Endothelial cell of hepatic sinusoid (primary cell): Measurements from ENCODE around the gene ING2.

Experiments used
- in situ Hi-C: cut with HindIII; loops from 2 replicates; pipeline ENCODE4 v1.10.0; 2017; ENCODE audit warnings: low sequenced_read_pairs

The ING2 gene

GRCh38 chr4:183495184-183495583 is 9.7 kb upstream of the ING2 start:
- in situ Hi-C loops, result no loop called here

DNA sequence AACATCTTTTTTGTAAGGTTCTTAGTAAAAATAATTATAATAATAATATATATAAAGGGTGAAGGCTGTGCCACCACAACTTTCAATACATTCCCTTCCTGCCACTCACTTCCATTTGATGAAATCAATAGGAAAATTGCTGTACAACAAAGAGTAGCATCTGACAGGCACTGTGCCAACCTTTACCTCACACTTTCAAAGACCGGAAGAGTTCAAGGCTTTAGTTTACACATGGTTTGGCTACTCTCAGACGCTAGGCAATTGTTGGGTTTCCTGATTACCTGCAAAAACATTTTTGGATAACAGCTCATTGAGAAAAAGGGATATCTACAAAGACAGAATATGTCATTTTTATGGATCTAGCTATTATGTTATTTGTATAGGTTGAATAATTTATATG is 5.5 kb upstream of the ING2 start:
- in situ Hi-C loops, result no loop called here

GRCh38 chr4:183499801-183500200 is 5.1 kb upstream of the ING2 start:
- in situ Hi-C loops, result no loop called here

DNA sequence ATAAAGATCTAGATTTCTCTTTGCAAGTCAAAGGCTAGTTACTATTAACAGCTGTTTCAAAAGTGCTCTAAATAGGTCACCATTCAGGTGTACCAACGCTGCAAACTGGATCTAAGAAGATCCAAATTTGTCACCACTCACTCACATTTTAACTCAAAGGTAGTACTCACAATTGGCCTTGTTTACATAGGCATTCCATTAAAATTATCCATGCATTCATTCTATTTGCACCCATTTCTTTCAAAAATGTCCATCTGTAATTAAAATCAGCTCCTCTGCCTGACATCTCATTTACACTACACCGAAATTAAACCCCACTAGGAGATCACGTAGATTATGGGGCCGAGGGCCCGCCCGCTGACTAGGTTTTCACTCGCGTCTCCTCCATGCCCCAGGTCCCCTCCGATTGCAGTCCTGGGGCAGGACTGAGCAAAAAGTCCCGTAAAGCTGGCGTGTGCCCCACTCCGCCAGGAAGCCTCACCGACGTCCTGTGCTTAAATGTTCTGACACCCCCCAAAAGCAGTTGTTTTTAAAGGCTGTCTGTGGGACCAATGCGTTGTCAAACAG is 1.3 kb upstream of the ING2 start:
- in situ Hi-C loops, result no loop called here

GRCh38 chr4:183504064-183504929 is 561 bp upstream of the ING2 start:
- in situ Hi-C loops, result no loop called here

- in situ Hi-C loops, result loop anchor here (5.0 kb wide), 1 partner anchor 37 kb away; no protein-coding TSS in a partner anchor
Observed at GRCh38 chr4:183505611-183506388, 942 bp downstream of the ING2 start.

DNA sequence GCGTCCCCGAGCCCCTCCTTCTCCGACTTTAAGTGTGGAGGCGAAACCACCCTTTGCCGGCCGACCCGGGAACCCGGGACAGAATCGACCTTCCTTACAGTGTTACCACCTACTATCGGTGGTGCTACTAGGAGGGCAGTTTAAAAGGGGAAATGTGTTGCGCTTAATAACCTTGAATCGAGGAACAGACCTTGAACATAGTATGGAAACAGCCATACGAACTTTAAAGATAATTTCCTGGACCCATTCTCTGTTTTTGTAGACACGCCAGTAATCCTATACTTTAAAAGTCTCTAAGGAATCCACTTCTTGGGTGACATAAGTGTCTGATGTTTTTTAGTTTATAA is 1.5 kb downstream of the ING2 start:
- in situ Hi-C loops, result loop anchor here (5.0 kb wide), 1 partner anchor 36 kb away; no protein-coding TSS in a partner anchor

- in situ Hi-C loops, result loop anchor here (5.0 kb wide), 1 partner anchor 34 kb away; no protein-coding TSS in a partner anchor
Observed at GRCh38 chr4:183507925-183508696, 3.3 kb downstream of the ING2 start.

- in situ Hi-C loops, result loop anchor here (5.0 kb wide), 1 partner anchor 33 kb away; no protein-coding TSS in a partner anchor
Observed at GRCh38 chr4:183508697-183509335, 4.0 kb downstream of the ING2 start.

GRCh38 chr4:183515411-183515810 is 10.6 kb downstream of the ING2 start:
- in situ Hi-C loops, result no loop called here

DNA sequence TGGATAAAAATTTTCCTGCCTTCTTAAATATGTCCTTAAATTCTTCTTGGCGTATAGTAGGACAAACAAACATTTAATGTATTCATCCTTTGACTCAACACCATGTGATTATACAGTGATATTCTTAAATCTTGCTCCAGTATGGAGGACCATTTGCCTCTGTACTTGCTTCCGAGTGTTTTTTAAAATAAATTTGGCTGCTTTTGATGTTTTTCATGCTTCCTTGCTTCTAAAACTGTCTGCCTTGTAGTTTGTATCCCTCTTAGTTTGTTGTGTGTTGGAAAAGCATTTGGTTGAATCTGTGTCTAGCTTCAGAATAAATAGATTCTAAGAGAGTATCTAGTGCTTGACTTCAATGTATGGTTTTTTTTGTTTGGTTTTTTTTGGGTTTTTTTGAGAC is 12.3 kb downstream of the ING2 start:
- in situ Hi-C loops, result no loop called here

- in situ Hi-C loops, result no loop called here
Observed at GRCh38 chr4:183517781-183518180, 12.9 kb downstream of the ING2 start.

- in situ Hi-C loops, result no loop called here
Observed at GRCh38 chr4:183522821-183523220, 18.0 kb downstream of the ING2 start.

GRCh38 chr4:183527326-183527725 is 22.5 kb downstream of the ING2 start:
- in situ Hi-C loops, result loop anchor here (5.0 kb wide), 1 partner anchor 60 kb away; no protein-coding TSS in a partner anchor

DNA sequence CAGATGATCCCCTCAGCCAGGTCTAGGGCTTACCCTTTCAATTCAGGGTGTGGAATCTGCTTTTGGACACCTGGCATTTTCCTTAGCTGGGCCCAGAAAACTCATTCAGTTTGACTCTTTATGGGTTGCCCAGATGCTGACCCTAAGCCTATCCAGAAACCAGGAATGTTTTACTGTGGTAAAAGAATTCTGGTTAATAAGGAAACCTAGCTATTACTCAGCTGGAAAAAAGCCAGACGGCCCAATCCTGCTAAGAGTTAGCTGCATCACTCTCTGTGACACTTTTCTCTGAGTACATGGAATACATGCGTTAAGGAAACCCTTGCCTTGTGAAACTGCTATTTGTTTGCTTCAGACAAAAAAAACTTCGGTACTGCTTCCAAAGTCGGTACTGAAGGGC is 28.0 kb downstream of the ING2 start:
- in situ Hi-C loops, result no loop called here

- in situ Hi-C loops, result no loop called here
Observed at GRCh38 chr4:183533698-183534097, 28.8 kb downstream of the ING2 start.

DNA sequence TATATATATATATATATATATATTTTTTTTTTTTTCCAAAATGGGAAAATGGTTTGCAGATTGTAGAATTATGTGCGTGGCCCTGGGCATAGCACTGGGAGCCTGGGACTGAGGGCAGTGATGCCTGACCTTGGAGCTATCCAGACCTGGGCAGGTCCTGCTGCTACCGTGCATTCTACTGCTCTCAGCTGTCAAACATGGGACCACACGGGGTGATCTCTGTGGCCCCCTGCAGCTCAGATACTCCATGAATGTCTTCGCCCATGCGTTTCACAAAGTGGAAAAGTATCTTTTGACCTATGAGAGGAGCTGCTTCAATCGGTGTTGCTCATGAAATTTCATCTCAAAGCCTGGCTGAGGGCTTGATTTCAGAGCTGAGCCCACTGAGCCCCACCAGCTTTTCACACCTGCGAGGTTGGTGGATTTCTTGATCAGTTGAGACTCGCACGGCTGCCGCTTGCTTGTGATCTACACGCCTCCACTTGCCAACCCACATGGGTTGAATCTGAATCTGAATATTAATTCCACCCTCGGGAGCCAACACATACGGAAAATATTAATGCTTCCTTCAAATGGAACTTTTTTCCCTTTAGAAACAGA is 35.7 kb downstream of the ING2 start:
- in situ Hi-C loops, result loop anchor here (5.0 kb wide), 1 partner anchor 33 kb away; the partner anchor contains the start of gene ING2

GRCh38 chr4:183541010-183541751 is 36.3 kb downstream of the ING2 start:
- in situ Hi-C loops, result loop anchor here (5.0 kb wide), 1 partner anchor 34 kb away; the partner anchor contains the start of gene ING2

DNA sequence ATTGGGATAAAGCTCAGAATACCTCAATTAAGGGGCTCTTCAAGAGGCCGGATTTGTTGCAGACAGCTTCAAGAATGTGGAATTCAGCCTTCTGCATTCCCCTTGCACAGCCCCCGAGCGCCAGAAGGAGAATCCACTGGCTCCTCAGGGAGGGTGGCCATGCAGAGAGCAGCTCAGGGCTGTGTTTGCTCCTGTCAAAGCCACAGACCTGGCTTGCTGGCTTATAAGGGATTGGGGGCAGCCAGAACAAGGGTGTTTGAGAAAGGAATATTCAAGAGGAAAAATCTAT is 36.8 kb downstream of the ING2 start:
- in situ Hi-C loops, result loop anchor here (5.0 kb wide), 1 partner anchor 34 kb away; the partner anchor contains the start of gene ING2
